NB4 (cell line): ENCODE measurements around the gene CXCL12.

ENCODE experiments used
- DNase-seq: peaks from one replicate; pipeline ENCODE4 v3.0.0; 2010; ENCODE audit warnings: low read depth
- H3K4me3 ChIP-seq: one replicate; pipeline ENCODE4 v1.5.1; 2011; ENCODE audit warnings: mild to moderate bottlenecking, low read depth, low read length, moderate library complexity
- MYC ChIP-seq: IDR thresholded peaks from 2 replicates; pipeline ENCODE4 v1.6.1; 2011; ENCODE audit warnings: low read depth, low read length
- POLR2A ChIP-seq: IDR thresholded peaks from 2 replicates; pipeline ENCODE4 v1.6.1; 2011; ENCODE audit warnings: mild to moderate bottlenecking; ENCODE audit not compliant: insufficient read length; ENCODE audit errors: extremely low read depth
- TF ChIP-seq, protein P1 (sequence below): IDR thresholded peaks from one replicate; pipeline ENCODE4 v1.5.1; 2012; ENCODE audit warnings: low read depth, low read length
- TF ChIP-seq, protein P2 (sequence below): IDR thresholded peaks from 2 replicates; pipeline ENCODE4 v1.6.1; 2011; ENCODE audit warnings: low read depth, low read length

The CXCL12 gene

DNA sequence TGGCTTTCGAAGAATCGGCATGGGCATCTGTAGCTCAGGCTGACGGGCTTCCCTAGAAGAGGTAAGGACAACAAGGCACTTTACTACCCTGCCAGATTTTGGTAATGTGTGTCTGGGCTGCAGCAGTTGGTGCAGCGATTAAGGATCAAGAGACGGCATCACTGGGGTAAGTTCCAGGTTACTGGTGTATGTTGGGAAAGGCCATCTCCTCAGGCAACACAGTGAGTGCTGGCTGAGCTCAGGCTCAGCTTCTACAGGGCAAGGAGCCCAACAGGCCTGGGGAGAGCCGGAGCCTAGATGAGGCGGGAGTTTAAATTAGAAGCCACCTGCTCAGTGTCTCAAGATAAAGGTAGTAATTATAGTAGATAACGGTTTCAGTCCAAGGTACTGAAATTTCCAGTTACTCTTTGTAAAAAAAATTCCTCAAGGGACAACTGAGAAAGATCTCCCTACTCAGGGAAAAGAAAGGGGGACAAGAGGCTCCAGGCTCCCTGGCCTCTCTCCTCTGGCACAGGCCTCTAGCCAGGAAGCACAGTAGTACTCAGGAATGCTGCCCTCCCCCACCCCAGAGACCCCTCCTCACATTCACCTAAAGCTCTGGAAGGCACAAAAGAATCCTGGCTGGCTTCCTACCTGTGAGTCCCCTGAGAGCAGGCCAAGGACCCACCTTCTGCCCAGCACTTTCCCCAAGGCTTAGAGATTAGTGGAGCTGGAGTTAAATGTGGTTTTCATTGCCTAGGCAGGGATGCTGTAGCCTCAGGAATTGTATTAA is 3.9 kb downstream of the CXCL12 start:
- TF ChIP-seq, protein P1, sequence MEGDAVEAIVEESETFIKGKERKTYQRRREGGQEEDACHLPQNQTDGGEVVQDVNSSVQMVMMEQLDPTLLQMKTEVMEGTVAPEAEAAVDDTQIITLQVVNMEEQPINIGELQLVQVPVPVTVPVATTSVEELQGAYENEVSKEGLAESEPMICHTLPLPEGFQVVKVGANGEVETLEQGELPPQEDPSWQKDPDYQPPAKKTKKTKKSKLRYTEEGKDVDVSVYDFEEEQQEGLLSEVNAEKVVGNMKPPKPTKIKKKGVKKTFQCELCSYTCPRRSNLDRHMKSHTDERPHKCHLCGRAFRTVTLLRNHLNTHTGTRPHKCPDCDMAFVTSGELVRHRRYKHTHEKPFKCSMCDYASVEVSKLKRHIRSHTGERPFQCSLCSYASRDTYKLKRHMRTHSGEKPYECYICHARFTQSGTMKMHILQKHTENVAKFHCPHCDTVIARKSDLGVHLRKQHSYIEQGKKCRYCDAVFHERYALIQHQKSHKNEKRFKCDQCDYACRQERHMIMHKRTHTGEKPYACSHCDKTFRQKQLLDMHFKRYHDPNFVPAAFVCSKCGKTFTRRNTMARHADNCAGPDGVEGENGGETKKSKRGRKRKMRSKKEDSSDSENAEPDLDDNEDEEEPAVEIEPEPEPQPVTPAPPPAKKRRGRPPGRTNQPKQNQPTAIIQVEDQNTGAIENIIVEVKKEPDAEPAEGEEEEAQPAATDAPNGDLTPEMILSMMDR = no peak
- TF ChIP-seq POLR2A (no peak), MYC (no peak)
- TF ChIP-seq, protein P2, sequence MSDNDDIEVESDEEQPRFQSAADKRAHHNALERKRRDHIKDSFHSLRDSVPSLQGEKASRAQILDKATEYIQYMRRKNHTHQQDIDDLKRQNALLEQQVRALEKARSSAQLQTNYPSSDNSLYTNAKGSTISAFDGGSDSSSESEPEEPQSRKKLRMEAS = no peak
- no peak for DNase-seq
- H3K4me3 ChIP-seq = no peak overlapping the region

DNA sequence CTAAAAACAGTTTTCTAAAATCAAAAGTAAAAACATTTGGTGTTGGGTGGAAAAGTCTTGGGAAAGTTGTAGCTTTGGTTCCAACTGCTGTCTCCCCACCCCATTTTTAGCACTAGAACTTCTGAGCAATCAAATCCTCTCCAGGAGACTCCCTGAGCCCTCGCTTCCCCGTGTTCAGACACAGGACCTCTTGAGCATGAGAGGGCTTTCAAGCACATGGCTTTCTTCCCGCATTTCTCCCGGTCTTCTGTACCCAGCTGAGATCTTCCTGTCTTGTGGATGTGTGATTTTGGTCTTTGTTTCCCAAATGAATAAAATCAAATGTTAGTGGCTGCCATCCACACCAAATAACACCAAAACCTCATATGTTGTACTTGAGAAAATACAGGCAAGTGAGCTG is 5.0 kb downstream of the CXCL12 start:
- DNase-seq = no peak
- no peak for TF ChIP-seq POLR2A
- no peak for TF ChIP-seq MYC
- TF ChIP-seq, protein P1 = no peak
- TF ChIP-seq, protein P2 = no peak
- no peak overlapping the region for H3K4me3 ChIP-seq

DNA sequence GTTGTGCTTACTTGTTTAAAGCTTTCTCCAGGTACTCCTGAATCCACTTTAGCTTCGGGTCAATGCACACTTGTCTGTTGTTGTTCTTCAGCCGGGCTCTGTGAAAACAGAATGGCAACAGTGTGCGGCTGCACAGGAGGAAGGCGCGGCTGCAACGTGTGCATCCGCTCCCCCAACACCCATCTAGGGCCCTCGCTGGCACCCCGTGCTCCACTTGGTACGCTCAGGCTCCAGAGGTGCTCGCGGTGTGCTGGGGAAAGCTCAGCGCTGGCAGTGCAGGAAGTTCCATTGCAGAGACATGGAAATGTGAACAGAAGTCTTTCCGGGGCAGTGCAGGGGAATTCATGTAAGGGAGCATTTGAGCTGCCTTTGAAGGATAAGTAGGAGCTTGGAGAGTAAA is 6.3 kb downstream of the CXCL12 start:
- no peak for DNase-seq
- TF ChIP-seq, protein P1 = no peak
- no peak for TF ChIP-seq POLR2A
- H3K4me3 ChIP-seq = no peak overlapping the region

DNA sequence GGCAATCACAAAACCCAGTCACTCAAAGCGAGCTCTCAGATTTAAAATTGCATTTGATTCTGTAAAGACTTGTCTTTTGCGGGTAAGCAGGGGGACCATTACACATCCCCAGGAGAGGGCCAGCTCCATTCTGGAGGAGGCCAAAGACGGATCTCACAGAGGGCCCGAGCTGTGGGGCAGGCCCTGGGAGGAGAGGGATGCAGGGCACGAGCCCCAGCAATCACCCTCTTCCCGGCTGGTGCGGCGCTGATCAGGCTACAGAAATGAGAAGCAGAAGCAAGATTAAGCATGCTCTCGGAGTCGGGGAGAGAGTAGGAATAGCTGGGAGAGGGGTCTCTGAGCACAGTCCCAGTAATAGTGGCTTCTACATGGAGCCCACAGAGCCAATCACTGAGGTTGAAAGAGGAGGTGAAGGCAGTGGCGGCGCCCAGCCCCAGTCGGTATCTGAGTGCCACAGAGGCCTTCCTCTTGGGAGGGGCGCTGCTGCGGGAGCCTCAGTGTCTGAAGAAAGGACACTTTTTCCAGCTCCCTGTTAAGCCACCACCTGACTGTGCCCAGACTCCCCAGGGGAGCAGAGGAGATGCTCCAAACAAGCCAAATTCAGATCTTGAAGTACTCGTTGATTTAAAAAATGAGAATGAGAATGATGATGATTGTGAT is 7.1 kb downstream of the CXCL12 start:
- DNase-seq = no peak
- TF ChIP-seq MYC (no peak), POLR2A (no peak)
- TF ChIP-seq, protein P2 = no peak
- TF ChIP-seq, protein P1 = no peak

DNA sequence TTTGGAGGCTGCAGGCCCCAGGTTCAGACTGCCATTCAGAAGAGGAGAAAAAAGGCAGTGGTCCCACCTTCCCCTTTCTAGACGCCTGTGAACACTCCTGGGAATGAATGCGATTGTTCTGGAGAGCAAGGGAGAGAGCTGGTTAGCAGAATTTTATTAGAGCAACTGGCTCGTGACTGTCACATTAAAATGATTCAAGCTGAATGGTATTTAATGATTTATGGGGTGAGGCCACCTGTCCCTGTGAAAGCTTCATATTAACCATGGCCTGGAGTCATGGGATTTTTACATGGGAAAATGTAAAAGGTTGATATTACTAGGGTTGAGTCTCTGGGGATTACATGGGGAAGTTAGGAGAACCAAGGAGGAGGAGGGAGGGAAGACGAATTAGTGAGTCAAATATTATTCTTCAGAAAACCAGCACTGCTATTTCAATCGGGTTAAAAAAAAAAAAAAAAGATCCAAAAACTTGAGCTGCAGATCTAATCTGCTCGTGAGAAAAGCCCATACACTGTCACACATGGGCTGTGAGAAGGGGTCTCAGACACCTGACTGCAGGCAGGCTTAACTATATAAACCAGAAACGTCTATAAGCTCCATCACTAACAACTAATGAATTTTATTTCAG is 8.3 kb downstream of the CXCL12 start:
- no peak for DNase-seq
- H3K4me3 ChIP-seq = no peak overlapping the region
- TF ChIP-seq, protein P1 = no peak
- TF ChIP-seq MYC = no peak

More for the DNA sequence above, 7.1 kb downstream of the CXCL12 start:
- no peak overlapping the region for H3K4me3 ChIP-seq
